SK-N-SH (cell line): ENCODE results near the gene FCHO2. TPM values are rescaled to one million over a fixed set of nuclear protein-coding genes. Genes with fewer than 3 reads are reported as not detected.

Experiments
- CTCF ChIA-PET: fragments of 300-600, 350-600 bp; formaldehyde crosslinking; extraction: SDS; loops from one replicate; lab custom pipeline; 2021; lab: Yijun Ruan, JAX
- POLR2A ChIA-PET: fragments of 350-600 bp; sonication (Branson Sonifier 250); formaldehyde crosslinking; extraction: SDS; loops from one replicate; lab custom pipeline; 2020; ENCODE audit warnings: antibody characterized with exemption, inconsistent platforms; lab: Yijun Ruan, JAX
- DNase-seq: peaks from one replicate; pipeline ENCODE4 v3.0.0; 2012
- H2AFZ ChIP-seq: fragments of 200-600 bp; sonication (generic); 2 replicates; pipeline ENCODE4 v1.8.1; 2016; ENCODE audit warnings: antibody characterized with exemption, mild to moderate bottlenecking, low read depth
- H3F3A ChIP-seq: fragments of 200-600 bp; sonication (generic); replicated peaks from 2 replicates; pipeline ENCODE3; 2016; ENCODE audit warnings: antibody characterized with exemption, mild to moderate bottlenecking; ENCODE audit not compliant: insufficient read depth
- H3K27ac ChIP-seq, 2 experiments: fragments of 200-500 bp in 1 of 2; fragments of 200-600 bp in 1 of 2; sonication (Bioruptor generic) in 1 of 2; sonication (generic), shearing (Covaris generic) in 1 of 2; 2 replicates each; pipeline versions ENCODE4 v1.5.1 to v1.6.1; 2014 to 2016; ENCODE audit warnings: low read depth in 2 of 2, inconsistent platforms in 1 of 2, low read length in 1 of 2, mild to moderate bottlenecking in 1 of 2, mixed read lengths in 1 of 2
- H3K27me3 ChIP-seq: fragments of 200-600 bp; sonication (generic), shearing (Covaris generic); 2 replicates; pipeline ENCODE4 v1.6.1; 2016; ENCODE audit warnings: mixed run types; ENCODE audit not compliant: insufficient read depth
- H3K36me3 ChIP-seq, 2 experiments: fragments of 200-500 bp in 1 of 2; fragments of 200-600 bp in 1 of 2; sonication (Bioruptor generic) in 1 of 2; sonication (generic) in 1 of 2; replicated peaks in 1 of 2; 2 replicates each; pipeline versions ENCODE3 to v1.5.1; 2014 to 2016; ENCODE audit warnings: low read length in 1 of 2, mild to moderate bottlenecking in 1 of 2; ENCODE audit not compliant: insufficient read depth in 2 of 2, control insufficient read depth in 1 of 2
- H3K4me1 ChIP-seq, 2 experiments: fragments of 200-500 bp in 1 of 2; fragments of 200-600 bp in 1 of 2; sonication (Bioruptor generic) in 1 of 2; sonication (generic), shearing (Covaris generic) in 1 of 2; 2 replicates each; pipeline versions ENCODE4 v1.5.1 to v1.6.1; 2014 to 2016; ENCODE audit warnings: low read depth in 1 of 2, low read length in 1 of 2, mixed run types in 1 of 2; ENCODE audit not compliant: insufficient read depth in 2 of 2, control insufficient read depth in 1 of 2
- H3K4me2 ChIP-seq: fragments of 200-600 bp; sonication (generic), shearing (Covaris generic); 2 replicates; pipeline ENCODE4 v1.6.1; 2017; ENCODE audit warnings: mixed run types
- H3K4me3 ChIP-seq, 2 experiments: fragments of 200-500 bp in 1 of 2; fragments of 200-600 bp in 1 of 2; sonication (Bioruptor generic) in 1 of 2; sonication (generic), shearing (Covaris generic) in 1 of 2; 2 replicates each; pipeline versions ENCODE4 v1.5.1 to v1.8.1; 2014 to 2016; ENCODE audit warnings: low read depth in 2 of 2, inconsistent platforms in 1 of 2, low read length in 1 of 2, mild to moderate bottlenecking in 1 of 2, mixed read lengths in 1 of 2, moderate library complexity in 1 of 2
- H3K79me2 ChIP-seq: fragments of 200-600 bp; sonication (generic); 2 replicates; pipeline ENCODE4 v1.8.1; 2017; ENCODE audit warnings: mild to moderate bottlenecking; ENCODE audit not compliant: insufficient read depth
- H3K9ac ChIP-seq: fragments of 200-600 bp; sonication (generic); 2 replicates; pipeline ENCODE4 v1.6.1; 2017; ENCODE audit warnings: mixed run types
- H3K9me2 ChIP-seq: fragments of 200-600 bp; sonication (generic); 2 replicates; pipeline ENCODE4 v1.6.1; 2017; ENCODE audit warnings: mixed run types
- H3K9me3 ChIP-seq: fragments of 200-600 bp; sonication (generic); 2 replicates; pipeline ENCODE4 v1.6.1; 2017; ENCODE audit warnings: mixed run types, mild to moderate bottlenecking, moderate library complexity
- H4K20me1 ChIP-seq: fragments of 200-600 bp; sonication (generic); 2 replicates; pipeline ENCODE4 v1.6.1; 2017; ENCODE audit warnings: mild to moderate bottlenecking, mixed run types; ENCODE audit not compliant: insufficient read depth
- ELF1 ChIP-seq: IDR thresholded peaks from 2 replicates; pipeline ENCODE4 v1.4.0; 2012
- GABPA ChIP-seq: IDR thresholded peaks from 2 replicates; pipeline ENCODE4 v1.4.0; 2012; ENCODE audit warnings: low read depth, mild to moderate bottlenecking
- GATA2 ChIP-seq: sonication (generic); formaldehyde crosslinking; IDR thresholded peaks from 2 replicates; pipeline ENCODE4 v1.5.0; 2020; ENCODE audit warnings: mild to moderate bottlenecking, missing genetic modification reagents
- MAX ChIP-seq: IDR thresholded peaks from 2 replicates; pipeline ENCODE4 v1.4.0; 2012; ENCODE audit warnings: low read depth
- MEF2A ChIP-seq: IDR thresholded peaks from 2 replicates; pipeline ENCODE4 v1.4.0; 2012; ENCODE audit warnings: low read depth, borderline replicate concordance
- MXI1 ChIP-seq: IDR thresholded peaks from 2 replicates; pipeline ENCODE4 v1.6.1; 2012; ENCODE audit warnings: mild to moderate bottlenecking, low read depth, low read length, improper control_type of control experiment
- REST ChIP-seq: IDR thresholded peaks from 2 replicates; pipeline ENCODE4 v1.6.1; 2012; ENCODE audit warnings: mild to moderate bottlenecking, low read depth, low read length, moderate library complexity
- RXRA ChIP-seq: IDR thresholded peaks from 2 replicates; pipeline ENCODE4 v1.4.0; 2012; ENCODE audit warnings: low read depth, mild to moderate bottlenecking, borderline replicate concordance
- SIN3A ChIP-seq: IDR thresholded peaks from 2 replicates; pipeline ENCODE4 v1.6.1; 2012; ENCODE audit warnings: low read depth, mild to moderate bottlenecking, low read length, moderate library complexity, borderline replicate concordance
- WGBS: methylation state at CpG from one replicate; pipeline ENCODE4 v1.1.6; 2017; ENCODE audit warnings: low lambda C conversion rate; 5-methylcytosine and 5-hydroxymethylcytosine counted together
- polyA plus RNA-seq, 3 experiments: library from polyadenylated mRNA; depleted of rRNA; stranded (reverse); fragments of >200 nt; gene quantifications; 2 replicates each; pipeline ENCODE4 v1.2.3, GENCODE V29; 2012
- TF ChIP-seq, protein P1 (sequence below): fragments of 150-350 bp; IDR thresholded peaks from 2 replicates; pipeline ENCODE4 v1.6.1; 2016; ENCODE audit warnings: mild to moderate bottlenecking, low read depth, low read length
- TF ChIP-seq, protein P2 (sequence below): IDR thresholded peaks from 2 replicates; pipeline ENCODE4; 2012

Gene FCHO2
- polyA plus RNA-seq, 1 of the 3 experiments (the other 2 are of a cell fraction): 5.2 TPM

DNA sequence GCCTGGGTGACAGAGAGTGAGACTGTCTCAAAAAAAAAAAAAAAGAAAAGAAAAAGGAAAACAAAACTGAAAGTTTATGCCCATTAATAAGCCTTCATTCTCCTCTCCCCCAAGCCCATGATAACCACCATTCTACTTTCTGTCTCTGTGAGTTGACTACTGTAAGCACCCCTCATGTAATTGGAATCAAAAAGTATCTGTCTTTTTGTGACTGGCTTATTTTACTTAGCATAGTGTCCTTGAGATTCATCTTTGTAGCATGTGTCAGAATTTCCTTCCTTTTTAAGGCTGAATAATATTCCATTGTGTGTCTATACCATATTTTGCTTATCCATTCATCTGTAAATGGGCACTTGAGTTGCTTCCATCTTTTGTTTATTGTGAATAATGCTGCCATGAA, 150.5 kb downstream of the FCHO2 start:
- ChIA-PET POLR2A (no interaction called here), CTCF (interaction anchor here (1.5 kb wide), 1 partner anchor 110 kb away, joined by 3 read pairs; no protein-coding TSS in a partner anchor)

DNA sequence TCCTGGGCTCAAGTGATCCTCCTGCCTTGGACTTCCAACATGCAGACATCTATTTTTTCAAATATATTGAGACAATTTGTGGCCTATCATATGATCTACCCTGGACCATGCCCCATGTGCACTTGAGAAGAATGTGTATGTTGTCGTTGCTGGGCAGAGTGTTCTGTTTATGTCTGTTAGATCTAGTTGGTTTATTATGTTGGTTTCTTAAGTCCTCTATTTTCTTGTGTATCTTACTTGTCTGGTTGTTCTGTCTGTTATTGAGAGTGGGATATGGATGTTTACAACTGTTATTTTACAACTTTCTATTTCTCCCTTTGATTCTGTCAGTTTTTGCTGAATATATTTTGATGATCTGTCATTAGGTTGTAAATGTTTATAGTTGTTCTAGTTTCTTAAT, 154.3 kb downstream of the FCHO2 start:
- Histone ChIP-seq H3K36me3 (peaks cover 0 to 3% of the 10 kb centered on the region in 2 experiments), H3K9me3 (peaks cover 11% of the 10 kb centered on the region; the same call in 1 of the 2 replicates), H3K4me2 (no peak overlapping the region), H3K9ac (no peak overlapping the region), H3K4me1 (peaks cover 0 to 5% of the 10 kb centered on the region in 2 experiments; a peak in 1 of 4 replicates), H3K9me2 (no peaks in the 10 kb centered on the region), H3K27ac (no peak overlapping the region), H3K79me2 (no peaks in the 10 kb centered on the region), H3K27me3 (no peaks in the 10 kb centered on the region), H2AFZ (no peak overlapping the region), H3K4me3 (no peak overlapping the region), H4K20me1 (no peaks in the 10 kb centered on the region), H3F3A (peaks cover 6% of the 10 kb centered on the region)
- 27% methylated on average over 1 of the region's 1 CpG for WGBS
- DNase-seq: no peak
- TF ChIP-seq MEF2A: no peak
- TF ChIP-seq, protein P1, sequence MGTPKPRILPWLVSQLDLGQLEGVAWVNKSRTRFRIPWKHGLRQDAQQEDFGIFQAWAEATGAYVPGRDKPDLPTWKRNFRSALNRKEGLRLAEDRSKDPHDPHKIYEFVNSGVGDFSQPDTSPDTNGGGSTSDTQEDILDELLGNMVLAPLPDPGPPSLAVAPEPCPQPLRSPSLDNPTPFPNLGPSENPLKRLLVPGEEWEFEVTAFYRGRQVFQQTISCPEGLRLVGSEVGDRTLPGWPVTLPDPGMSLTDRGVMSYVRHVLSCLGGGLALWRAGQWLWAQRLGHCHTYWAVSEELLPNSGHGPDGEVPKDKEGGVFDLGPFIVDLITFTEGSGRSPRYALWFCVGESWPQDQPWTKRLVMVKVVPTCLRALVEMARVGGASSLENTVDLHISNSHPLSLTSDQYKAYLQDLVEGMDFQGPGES: no peak
- TF ChIP-seq, protein P2, sequence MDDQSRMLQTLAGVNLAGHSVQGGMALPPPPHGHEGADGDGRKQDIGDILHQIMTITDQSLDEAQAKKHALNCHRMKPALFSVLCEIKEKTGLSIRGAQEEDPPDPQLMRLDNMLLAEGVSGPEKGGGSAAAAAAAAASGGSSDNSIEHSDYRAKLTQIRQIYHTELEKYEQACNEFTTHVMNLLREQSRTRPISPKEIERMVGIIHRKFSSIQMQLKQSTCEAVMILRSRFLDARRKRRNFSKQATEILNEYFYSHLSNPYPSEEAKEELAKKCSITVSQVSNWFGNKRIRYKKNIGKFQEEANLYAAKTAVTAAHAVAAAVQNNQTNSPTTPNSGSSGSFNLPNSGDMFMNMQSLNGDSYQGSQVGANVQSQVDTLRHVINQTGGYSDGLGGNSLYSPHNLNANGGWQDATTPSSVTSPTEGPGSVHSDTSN: no peak
- TF ChIP-seq MAX: no peak
- no peak for TF ChIP-seq MXI1
- no peak for TF ChIP-seq ELF1
- no peak for TF ChIP-seq RXRA
- no peak for TF ChIP-seq REST
- TF ChIP-seq SIN3A: no peak
- TF ChIP-seq GABPA: no peak
- no peak for TF ChIP-seq GATA2 (CRISPR knock-in tag)
- ChIA-PET POLR2A (no interaction called here), CTCF (interaction anchor here (1.8 kb wide), 1 partner anchor 10 kb away, joined by 4 read pairs; no protein-coding TSS in a partner anchor)

More for the DNA sequence above, 150.5 kb downstream of the FCHO2 start:
- no peaks in the 10 kb centered on the region for H3K79me2 ChIP-seq
- H3K9me2 ChIP-seq: no peaks in the 10 kb centered on the region
- no peak overlapping the region for H3K4me3 ChIP-seq
- no peaks in the 10 kb centered on the region for H3K36me3 ChIP-seq
- no peak overlapping the region for H2AFZ ChIP-seq
- no peaks in the 10 kb centered on the region for H4K20me1 ChIP-seq
- no peaks in the 10 kb centered on the region for H3K27me3 ChIP-seq
- H3K4me1 ChIP-seq: no peaks in the 10 kb centered on the region
- peaks cover 11% of the 10 kb centered on the region; the same call in 1 of the 2 replicates for H3K9me3 ChIP-seq
- H3K27ac ChIP-seq: no peak overlapping the region
- H3K4me2 ChIP-seq: no peak overlapping the region
- no peak overlapping the region for H3K9ac ChIP-seq
- no peak for DNase-seq
- H3F3A ChIP-seq: no peaks in the 10 kb centered on the region
- TF ChIP-seq GATA2 (CRISPR knock-in tag): no peak
- no peak for TF ChIP-seq MAX
